K562 (cell line): ENCODE results near the gene KIF27.

Experiments used
- ASH1L ChIP-seq: fragments of 450-650 bp; IDR thresholded peaks from 2 replicates; pipeline ENCODE4 v1.6.1; 2018; ENCODE audit warnings: borderline replicate concordance, mild to moderate bottlenecking, low read depth; ENCODE audit not compliant: partially characterized antibody
- EZH2 ChIP-seq: IDR thresholded peaks from 2 replicates; pipeline ENCODE4 v1.6.1; 2012; ENCODE audit warnings: low read depth, mild to moderate bottlenecking, inconsistent platforms, low read length, borderline replicate concordance
- HDAC6 ChIP-seq: IDR thresholded peaks from 2 replicates; pipeline ENCODE4 v1.6.1; 2012; ENCODE audit warnings: low read depth, mild to moderate bottlenecking, control low read depth, inconsistent platforms, low read length, moderate library complexity
- JUNB ChIP-seq: fragments of 450-650 bp; formaldehyde crosslinking; conservative IDR thresholded peaks from 2 replicates; pipeline ENCODE4 v1.4.0; 2020; ENCODE audit warnings: mild to moderate bottlenecking
- MAZ ChIP-seq, 2 experiments: fragments of 450-650 bp in 1 of 2; sonication (generic) in 1 of 2; formaldehyde crosslinking; IDR thresholded peaks in 1 of 2; conservative IDR thresholded peaks in 1 of 2; 2 replicates each; pipeline versions ENCODE4 v1.4.0 to v1.5.0; 2020; ENCODE audit warnings: mild to moderate bottlenecking in 1 of 2, missing genetic modification reagents in 1 of 2
- PCBP1 ChIP-seq: fragments of 200-400 bp; formaldehyde crosslinking; IDR thresholded peaks from 2 replicates; pipeline ENCODE4 v1.6.1; 2018; ENCODE audit warnings: mild to moderate bottlenecking, low read depth, low read length; ENCODE audit not compliant: poor library complexity, severe bottlenecking
- SMC3 ChIP-seq: conservative IDR thresholded peaks from 2 replicates; pipeline ENCODE4 v1.6.1; 2011; ENCODE audit warnings: low read depth, low read length, improper control_type of control experiment; ENCODE audit not compliant: insufficient read depth
- SRF ChIP-seq, 2 experiments: fragments of 250-450, 450-650 bp in 1 of 2; sonication (Bioruptor Pico) in 1 of 2; sonication (generic) in 1 of 2; formaldehyde crosslinking; IDR thresholded peaks; 2 replicates each; pipeline versions ENCODE4 v1.5.0 to v1.5.1; 2020 to 2022; ENCODE audit warnings: mild to moderate bottlenecking in 1 of 2, missing genetic modification reagents in 1 of 2
- ZNF134 ChIP-seq: fragments of 250-450 bp; sonication (Bioruptor Pico); conservative IDR thresholded peaks from 2 replicates; pipeline ENCODE4 v1.4.0; 2020
- ZNF384 ChIP-seq: IDR thresholded peaks from 2 replicates; pipeline ENCODE4 v1.6.1; 2012; ENCODE audit warnings: low read depth, low read length, improper control_type of control experiment
- TF ChIP-seq, protein P1 (sequence below), 3 experiments: IDR thresholded peaks in 2 of 3; conservative IDR thresholded peaks in 1 of 3; 2 replicates each; pipeline ENCODE4 v1.5.1; 2011 to 2012; ENCODE audit warnings: low read length in 3 of 3, mild to moderate bottlenecking in 3 of 3, control low read depth in 2 of 3, improper control_type of control experiment in 1 of 3, inconsistent platforms in 1 of 3, low read depth in 1 of 3, mixed read lengths in 1 of 3, moderate library complexity in 1 of 3; ENCODE audit not compliant: insufficient read depth in 2 of 3
- TF ChIP-seq, protein P2 (sequence below): fragments of 250-450 bp; sonication (Bioruptor Pico); IDR thresholded peaks from 2 replicates; pipeline ENCODE4 v1.4.0; 2020
- TF ChIP-seq, protein P3 (sequence below): fragments of 150-350 bp; IDR thresholded peaks from 2 replicates; pipeline ENCODE4 v1.6.1; 2014; ENCODE audit warnings: low read depth, mild to moderate bottlenecking, low read length, borderline replicate concordance
- TF ChIP-seq, protein P4 (sequence below): fragments of 450-650 bp; IDR thresholded peaks from 2 replicates; pipeline ENCODE4 v1.6.1; 2016; ENCODE audit warnings: mild to moderate bottlenecking

DNA sequence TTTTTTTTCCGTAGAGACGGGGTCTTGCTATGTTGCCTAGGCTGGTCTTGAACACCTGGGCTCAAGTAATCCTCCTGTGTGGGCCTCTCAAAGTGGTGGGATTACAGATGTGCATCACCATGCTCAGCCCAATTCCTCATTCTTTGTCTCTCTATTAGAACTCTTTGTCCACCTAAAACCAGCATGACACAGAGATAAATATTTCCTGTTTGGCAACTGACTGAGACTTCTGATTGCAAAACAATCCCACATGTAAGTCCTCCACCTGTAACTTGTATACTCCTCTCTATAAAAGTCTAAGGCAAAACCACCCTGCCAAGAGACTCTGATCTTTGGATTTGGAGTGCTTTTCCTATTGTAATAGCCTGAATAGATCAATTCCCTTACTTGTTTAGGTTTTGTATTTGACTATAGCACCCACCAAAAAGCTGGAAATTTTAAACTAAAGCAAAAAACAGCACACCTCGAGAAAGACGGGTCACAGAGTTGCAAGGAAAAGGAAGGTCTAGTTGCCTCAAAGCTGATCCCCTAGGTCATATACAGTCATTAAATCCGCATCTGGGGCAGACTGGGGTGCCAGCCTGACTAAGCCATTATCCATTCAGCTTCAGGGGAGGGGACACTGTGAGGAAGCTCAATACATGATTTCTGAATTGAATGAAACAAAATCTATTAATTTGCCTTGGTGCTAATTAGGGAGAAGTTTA, 13.5 kb upstream of the KIF27 start:
- TF ChIP-seq JUNB (CRISPR knock-in tag), result no peak
- no peak for TF ChIP-seq ZNF134 (CRISPR knock-in tag)
- TF ChIP-seq, protein P1, sequence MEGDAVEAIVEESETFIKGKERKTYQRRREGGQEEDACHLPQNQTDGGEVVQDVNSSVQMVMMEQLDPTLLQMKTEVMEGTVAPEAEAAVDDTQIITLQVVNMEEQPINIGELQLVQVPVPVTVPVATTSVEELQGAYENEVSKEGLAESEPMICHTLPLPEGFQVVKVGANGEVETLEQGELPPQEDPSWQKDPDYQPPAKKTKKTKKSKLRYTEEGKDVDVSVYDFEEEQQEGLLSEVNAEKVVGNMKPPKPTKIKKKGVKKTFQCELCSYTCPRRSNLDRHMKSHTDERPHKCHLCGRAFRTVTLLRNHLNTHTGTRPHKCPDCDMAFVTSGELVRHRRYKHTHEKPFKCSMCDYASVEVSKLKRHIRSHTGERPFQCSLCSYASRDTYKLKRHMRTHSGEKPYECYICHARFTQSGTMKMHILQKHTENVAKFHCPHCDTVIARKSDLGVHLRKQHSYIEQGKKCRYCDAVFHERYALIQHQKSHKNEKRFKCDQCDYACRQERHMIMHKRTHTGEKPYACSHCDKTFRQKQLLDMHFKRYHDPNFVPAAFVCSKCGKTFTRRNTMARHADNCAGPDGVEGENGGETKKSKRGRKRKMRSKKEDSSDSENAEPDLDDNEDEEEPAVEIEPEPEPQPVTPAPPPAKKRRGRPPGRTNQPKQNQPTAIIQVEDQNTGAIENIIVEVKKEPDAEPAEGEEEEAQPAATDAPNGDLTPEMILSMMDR (IDR thresholded peaks at IDR 0.05 in 2 of 3, conservative IDR thresholded peaks at IDR 0.05 in 1 of 3; ENCODE audit: insufficient read depth in 2 of 3, low read depth in 1 of 3, low read length in 3 of 3), result no peak
- no peak for TF ChIP-seq SRF (CRISPR knock-in tag; IDR thresholded peaks at IDR 0.05)
- TF ChIP-seq ASH1L, result no peak
- no peak for TF ChIP-seq PCBP1
- no peak for TF ChIP-seq ZNF384
- no peak for TF ChIP-seq SMC3
- no peak for TF ChIP-seq MAZ (CRISPR knock-in tag; conservative IDR thresholded peaks at IDR 0.05 in 1 of 2, IDR thresholded peaks at IDR 0.05 in 1 of 2)
- TF ChIP-seq EZH2, result no peak
- TF ChIP-seq, protein P2, sequence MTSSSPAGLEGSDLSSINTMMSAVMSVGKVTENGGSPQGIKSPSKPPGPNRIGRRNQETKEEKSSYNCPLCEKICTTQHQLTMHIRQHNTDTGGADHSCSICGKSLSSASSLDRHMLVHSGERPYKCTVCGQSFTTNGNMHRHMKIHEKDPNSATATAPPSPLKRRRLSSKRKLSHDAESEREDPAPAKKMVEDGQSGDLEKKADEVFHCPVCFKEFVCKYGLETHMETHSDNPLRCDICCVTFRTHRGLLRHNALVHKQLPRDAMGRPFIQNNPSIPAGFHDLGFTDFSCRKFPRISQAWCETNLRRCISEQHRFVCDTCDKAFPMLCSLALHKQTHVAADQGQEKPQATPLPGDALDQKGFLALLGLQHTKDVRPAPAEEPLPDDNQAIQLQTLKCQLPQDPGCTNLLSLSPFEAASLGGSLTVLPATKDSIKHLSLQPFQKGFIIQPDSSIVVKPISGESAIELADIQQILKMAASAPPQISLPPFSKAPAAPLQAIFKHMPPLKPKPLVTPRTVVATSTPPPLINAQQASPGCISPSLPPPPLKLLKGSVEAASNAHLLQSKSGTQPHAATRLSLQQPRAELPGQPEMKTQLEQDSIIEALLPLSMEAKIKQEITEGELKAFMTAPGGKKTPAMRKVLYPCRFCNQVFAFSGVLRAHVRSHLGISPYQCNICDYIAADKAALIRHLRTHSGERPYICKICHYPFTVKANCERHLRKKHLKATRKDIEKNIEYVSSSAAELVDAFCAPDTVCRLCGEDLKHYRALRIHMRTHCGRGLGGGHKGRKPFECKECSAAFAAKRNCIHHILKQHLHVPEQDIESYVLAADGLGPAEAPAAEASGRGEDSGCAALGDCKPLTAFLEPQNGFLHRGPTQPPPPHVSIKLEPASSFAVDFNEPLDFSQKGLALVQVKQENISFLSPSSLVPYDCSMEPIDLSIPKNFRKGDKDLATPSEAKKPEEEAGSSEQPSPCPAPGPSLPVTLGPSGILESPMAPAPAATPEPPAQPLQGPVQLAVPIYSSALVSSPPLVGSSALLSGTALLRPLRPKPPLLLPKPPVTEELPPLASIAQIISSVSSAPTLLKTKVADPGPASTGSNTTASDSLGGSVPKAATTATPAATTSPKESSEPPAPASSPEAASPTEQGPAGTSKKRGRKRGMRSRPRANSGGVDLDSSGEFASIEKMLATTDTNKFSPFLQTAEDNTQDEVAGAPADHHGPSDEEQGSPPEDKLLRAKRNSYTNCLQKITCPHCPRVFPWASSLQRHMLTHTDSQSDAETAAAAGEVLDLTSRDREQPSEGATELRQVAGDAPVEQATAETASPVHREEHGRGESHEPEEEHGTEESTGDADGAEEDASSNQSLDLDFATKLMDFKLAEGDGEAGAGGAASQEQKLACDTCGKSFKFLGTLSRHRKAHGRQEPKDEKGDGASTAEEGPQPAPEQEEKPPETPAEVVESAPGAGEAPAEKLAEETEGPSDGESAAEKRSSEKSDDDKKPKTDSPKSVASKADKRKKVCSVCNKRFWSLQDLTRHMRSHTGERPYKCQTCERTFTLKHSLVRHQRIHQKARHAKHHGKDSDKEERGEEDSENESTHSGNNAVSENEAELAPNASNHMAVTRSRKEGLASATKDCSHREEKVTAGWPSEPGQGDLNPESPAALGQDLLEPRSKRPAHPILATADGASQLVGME (CRISPR knock-in tag), result no peak
- TF ChIP-seq, protein P3, sequence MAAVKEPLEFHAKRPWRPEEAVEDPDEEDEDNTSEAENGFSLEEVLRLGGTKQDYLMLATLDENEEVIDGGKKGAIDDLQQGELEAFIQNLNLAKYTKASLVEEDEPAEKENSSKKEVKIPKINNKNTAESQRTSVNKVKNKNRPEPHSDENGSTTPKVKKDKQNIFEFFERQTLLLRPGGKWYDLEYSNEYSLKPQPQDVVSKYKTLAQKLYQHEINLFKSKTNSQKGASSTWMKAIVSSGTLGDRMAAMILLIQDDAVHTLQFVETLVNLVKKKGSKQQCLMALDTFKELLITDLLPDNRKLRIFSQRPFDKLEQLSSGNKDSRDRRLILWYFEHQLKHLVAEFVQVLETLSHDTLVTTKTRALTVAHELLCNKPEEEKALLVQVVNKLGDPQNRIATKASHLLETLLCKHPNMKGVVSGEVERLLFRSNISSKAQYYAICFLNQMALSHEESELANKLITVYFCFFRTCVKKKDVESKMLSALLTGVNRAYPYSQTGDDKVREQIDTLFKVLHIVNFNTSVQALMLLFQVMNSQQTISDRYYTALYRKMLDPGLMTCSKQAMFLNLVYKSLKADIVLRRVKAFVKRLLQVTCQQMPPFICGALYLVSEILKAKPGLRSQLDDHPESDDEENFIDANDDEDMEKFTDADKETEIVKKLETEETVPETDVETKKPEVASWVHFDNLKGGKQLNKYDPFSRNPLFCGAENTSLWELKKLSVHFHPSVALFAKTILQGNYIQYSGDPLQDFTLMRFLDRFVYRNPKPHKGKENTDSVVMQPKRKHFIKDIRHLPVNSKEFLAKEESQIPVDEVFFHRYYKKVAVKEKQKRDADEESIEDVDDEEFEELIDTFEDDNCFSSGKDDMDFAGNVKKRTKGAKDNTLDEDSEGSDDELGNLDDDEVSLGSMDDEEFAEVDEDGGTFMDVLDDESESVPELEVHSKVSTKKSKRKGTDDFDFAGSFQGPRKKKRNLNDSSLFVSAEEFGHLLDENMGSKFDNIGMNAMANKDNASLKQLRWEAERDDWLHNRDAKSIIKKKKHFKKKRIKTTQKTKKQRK, result no peak
- TF ChIP-seq, protein P4, sequence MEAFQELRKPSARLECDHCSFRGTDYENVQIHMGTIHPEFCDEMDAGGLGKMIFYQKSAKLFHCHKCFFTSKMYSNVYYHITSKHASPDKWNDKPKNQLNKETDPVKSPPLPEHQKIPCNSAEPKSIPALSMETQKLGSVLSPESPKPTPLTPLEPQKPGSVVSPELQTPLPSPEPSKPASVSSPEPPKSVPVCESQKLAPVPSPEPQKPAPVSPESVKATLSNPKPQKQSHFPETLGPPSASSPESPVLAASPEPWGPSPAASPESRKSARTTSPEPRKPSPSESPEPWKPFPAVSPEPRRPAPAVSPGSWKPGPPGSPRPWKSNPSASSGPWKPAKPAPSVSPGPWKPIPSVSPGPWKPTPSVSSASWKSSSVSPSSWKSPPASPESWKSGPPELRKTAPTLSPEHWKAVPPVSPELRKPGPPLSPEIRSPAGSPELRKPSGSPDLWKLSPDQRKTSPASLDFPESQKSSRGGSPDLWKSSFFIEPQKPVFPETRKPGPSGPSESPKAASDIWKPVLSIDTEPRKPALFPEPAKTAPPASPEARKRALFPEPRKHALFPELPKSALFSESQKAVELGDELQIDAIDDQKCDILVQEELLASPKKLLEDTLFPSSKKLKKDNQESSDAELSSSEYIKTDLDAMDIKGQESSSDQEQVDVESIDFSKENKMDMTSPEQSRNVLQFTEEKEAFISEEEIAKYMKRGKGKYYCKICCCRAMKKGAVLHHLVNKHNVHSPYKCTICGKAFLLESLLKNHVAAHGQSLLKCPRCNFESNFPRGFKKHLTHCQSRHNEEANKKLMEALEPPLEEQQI, result no peak
- no peak for TF ChIP-seq HDAC6
